Thymus (tissue), 11 donors: ENCODE measurements around the gene SSH2. TPM values are rescaled to one million over a fixed set of nuclear protein-coding genes. Genes with fewer than 3 reads are reported as not detected.
"Not testable (repeated sequence)": the region's sequence is repeated elsewhere in the genome, so short reads cannot be mapped to it uniquely, and the experiment has no call there.

Experiments
- DNase-seq, 9 donors: peaks; one replicate each; pipeline ENCODE4 v3.0.0-alpha.2; 2013; ENCODE audit warnings: low spot score in 9 of 9, low read depth in 6 of 9, missing footprints in 1 of 9
- H3K27ac ChIP-seq, 2 donors: one replicate each; pipeline ENCODE4 v1.5.1; 2013; ENCODE audit warnings: control low read depth in 1 of 2, low read depth in 1 of 2, low read length in 1 of 2, mild to moderate bottlenecking in 1 of 2, moderate library complexity in 1 of 2
- H3K27me3 ChIP-seq, 2 donors: one replicate each; pipeline ENCODE4 v1.5.1; 2013; ENCODE audit warnings: low read length in 1 of 2; ENCODE audit not compliant: control insufficient read depth in 2 of 2, insufficient read depth in 1 of 2
- H3K36me3 ChIP-seq, 2 donors: one replicate each; pipeline ENCODE4 v1.5.1; 2013; ENCODE audit warnings: low read length in 1 of 2, mild to moderate bottlenecking in 1 of 2, moderate library complexity in 1 of 2; ENCODE audit not compliant: control insufficient read depth in 2 of 2, insufficient read depth in 2 of 2
- H3K4me1 ChIP-seq, 2 donors: one replicate each; pipeline ENCODE4 v1.5.1; 2013; ENCODE audit warnings: low read length in 2 of 2; ENCODE audit not compliant: control insufficient read depth in 2 of 2, insufficient read depth in 2 of 2
- H3K4me3 ChIP-seq, 2 donors: one replicate each; pipeline ENCODE4 v1.5.1; 2013; ENCODE audit warnings: low read length in 2 of 2, control low read depth in 1 of 2, mild to moderate bottlenecking in 1 of 2
- H3K9me3 ChIP-seq, 2 donors: one replicate each; pipeline ENCODE4 v1.5.1; 2013; ENCODE audit warnings: low read length in 1 of 2, mild to moderate bottlenecking in 1 of 2; ENCODE audit not compliant: control insufficient read depth in 2 of 2, insufficient read depth in 1 of 2
- WGBS: extraction: QIAGEN DNeasy Blood & Tissue Kit; methylation state at CpG from one replicate; pipeline ENCODE4 v1.1.7; 2013; 5-methylcytosine and 5-hydroxymethylcytosine counted together
- polyA plus RNA-seq: library from polyadenylated mRNA; stranded (reverse); fragments of 200-250 nt; gene quantifications from one replicate; pipeline ENCODE4 v1.2.3, GENCODE V29; 2013
- total RNA-seq: library from RNA; stranded (reverse); fragments of 120-200 nt; gene quantifications from one replicate; pipeline ENCODE4 v1.2.4, GENCODE V29; 2013
- donor health status: healthy.

SSH2 gene
- total and polyA plus RNA-seq, 2 donors = 25.4 to 28.5 TPM

GRCh38 chr17:29661213-29661612 lies 268.8 kb downstream of the SSH2 start:
- Histone ChIP-seq H3K36me3 (peaks cover 28 to 66% of the 10 kb centered on the region in 2 donors), H3K9me3 (no peaks in the 10 kb centered on the region), H3K4me1 (no peaks in the 10 kb centered on the region), H3K27ac (no peak overlapping the region), H3K27me3 (no peaks in the 10 kb centered on the region), H3K4me3 (no peak overlapping the region)
- DNase-seq = no peak
- 93% methylated on average over 2 of the region's 2 CpGs for WGBS

GRCh38 chr17:29659155-29659554 lies 270.9 kb downstream of the SSH2 start:
- Histone ChIP-seq H3K9me3 (no peaks in the 10 kb centered on the region), H3K27me3 (no peaks in the 10 kb centered on the region), H3K4me3 (no peak overlapping the region), H3K36me3 (peaks cover 20 to 61% of the 10 kb centered on the region in 2 donors), H3K4me1 (no peaks in the 10 kb centered on the region), H3K27ac (no peak overlapping the region)
- WGBS = 40% methylated on average over 2 of the region's 2 CpGs
- no peak for DNase-seq

- DNase-seq = no peak
- WGBS = over 99% methylated on average over 6 of the region's 6 CpGs
- no peak overlapping the region for H3K27ac ChIP-seq
- no peak overlapping the region for H3K4me3 ChIP-seq
- H3K4me1 ChIP-seq = no peaks in the 10 kb centered on the region
- peaks cover 9 to 52% of the 10 kb centered on the region in 2 donors for H3K36me3 ChIP-seq
- no peaks in the 10 kb centered on the region for H3K27me3 ChIP-seq
- H3K9me3 ChIP-seq = no peaks in the 10 kb centered on the region
Measured at GRCh38 chr17:29655323-29655722, 274.7 kb downstream of the SSH2 start.

- Histone ChIP-seq H3K36me3 (peaks cover 9 to 63% of the 10 kb centered on the region in 2 donors), H3K4me3 (no peak overlapping the region), H3K27ac (no peak overlapping the region), H3K27me3 (no peaks in the 10 kb centered on the region), H3K4me1 (no peaks in the 10 kb centered on the region), H3K9me3 (no peaks in the 10 kb centered on the region)
- no peak for DNase-seq
- WGBS = 97% methylated on average over 1 of the region's 1 CpG
Measured at GRCh38 chr17:29653995-29654714, 275.9 kb downstream of the SSH2 start.

GRCh38 chr17:29652976-29653375 lies 277.1 kb downstream of the SSH2 start:
- Histone ChIP-seq H3K27ac (no peak overlapping the region), H3K4me3 (no peak overlapping the region), H3K9me3 (no peaks in the 10 kb centered on the region), H3K36me3 (peaks cover 20 to 69% of the 10 kb centered on the region in 2 donors), H3K4me1 (no peaks in the 10 kb centered on the region), H3K27me3 (no peaks in the 10 kb centered on the region)
- no peak for DNase-seq

- not testable (repeated sequence) for H3K27ac ChIP-seq, H3K27me3 ChIP-seq, H3K4me1 ChIP-seq, DNase-seq, H3K4me3 ChIP-seq, H3K9me3 ChIP-seq
- H3K36me3 ChIP-seq = peaks cover 23 to 74% of the 10 kb centered on the region in 2 donors
- WGBS = 97% methylated on average over 7 of the region's 7 CpGs
Measured at GRCh38 chr17:29651913-29652312, 278.1 kb downstream of the SSH2 start.

- Histone ChIP-seq H3K36me3 (peaks cover 17 to 80% of the 10 kb centered on the region in 2 donors), H3K4me3 (no peak overlapping the region), H3K4me1 (no peaks in the 10 kb centered on the region), H3K27ac (no peak overlapping the region), H3K27me3 (no peaks in the 10 kb centered on the region), H3K9me3 (no peaks in the 10 kb centered on the region)
- no peak for DNase-seq
- 96% methylated on average over 4 of the region's 4 CpGs for WGBS
Measured at GRCh38 chr17:29650396-29650795, 279.6 kb downstream of the SSH2 start.

GRCh38 chr17:29649359-29649758 lies 280.7 kb downstream of the SSH2 start:
- no peak for DNase-seq
- Histone ChIP-seq H3K4me3 (no peak overlapping the region), H3K27me3 (no peaks in the 10 kb centered on the region), H3K27ac (no peak overlapping the region), H3K9me3 (no peaks in the 10 kb centered on the region), H3K4me1 (no peaks in the 10 kb centered on the region), H3K36me3 (peaks cover 21 to 79% of the 10 kb centered on the region in 2 donors)
- 98% methylated on average over 5 of the region's 5 CpGs for WGBS

GRCh38 chr17:29648005-29648404 lies 282.0 kb downstream of the SSH2 start:
- peaks cover 29 to 79% of the 10 kb centered on the region in 2 donors for H3K36me3 ChIP-seq
- no peaks in the 10 kb centered on the region for H3K9me3 ChIP-seq
- H3K4me1 ChIP-seq = peaks cover 0 to 6% of the 10 kb centered on the region in 2 donors
- 99% methylated on average over 5 of the region's 5 CpGs for WGBS
- no peak overlapping the region for H3K27ac ChIP-seq
- H3K27me3 ChIP-seq = no peaks in the 10 kb centered on the region
- no peak for DNase-seq
- H3K4me3 ChIP-seq = no peak overlapping the region
